ENCODE measurements around the gene TCL1B. TPM values are rescaled to one million over a fixed set of nuclear protein-coding genes. Genes with fewer than 3 reads are reported as not detected.

The TCL1B gene
- total and polyA plus RNA-seq, 4 donors = 0.19 TPM; not detected in 3

DNA sequence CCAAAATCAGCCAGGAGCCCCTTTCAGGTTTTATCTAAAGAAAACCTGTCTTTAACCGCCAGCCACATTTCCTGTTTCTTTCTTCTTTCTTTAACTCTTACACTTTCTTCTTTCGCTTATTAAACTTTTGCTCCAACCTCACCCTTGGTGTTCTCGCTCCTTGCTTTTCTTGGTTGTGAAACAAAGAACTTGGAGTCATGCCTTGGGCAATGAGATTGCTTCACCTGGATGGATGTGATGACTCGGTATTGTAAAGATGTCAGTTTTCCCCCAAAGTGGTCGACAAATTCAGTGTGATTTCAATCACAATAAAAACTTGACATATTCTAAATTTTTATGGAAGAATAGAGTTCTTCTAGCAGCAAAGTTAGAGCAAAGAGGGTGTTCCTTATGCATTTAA, 43.9 kb downstream of the TCL1B start:
- Histone ChIP-seq H3K36me3 (ENCODE audit: control insufficient read depth in 4 of 4, insufficient read depth in 3 of 4, low read depth in 1 of 4, low read length in 3 of 4) (no peaks in the 10 kb centered on the region), H3K27me3 (ENCODE audit: control insufficient read depth in 4 of 4, insufficient read depth in 4 of 4, low read length in 3 of 4) (peaks cover 0 to 3% (median 0%) of the 10 kb centered on the region in 4 donors), H3K27ac (ENCODE audit: low read depth in 1 of 2, low read length in 2 of 2) (no peak overlapping the region), H3K9ac (ENCODE audit: low read depth in 1 of 2, low read length in 2 of 2) (no peak overlapping the region), H3K4me1 (ENCODE audit: control insufficient read depth in 4 of 4, insufficient read depth in 4 of 4, low read length in 3 of 4) (no peaks in the 10 kb centered on the region), H3K9me3 (ENCODE audit: control insufficient read depth in 4 of 4, low read length in 3 of 4) (no peaks in the 10 kb centered on the region), H3K4me3 (ENCODE audit: low read depth in 1 of 3, low read length in 3 of 3) (no peak overlapping the region)
- TF ChIP-seq TAF1 (conservative IDR thresholded peaks at IDR 0.05) (no peak), EGR1 (IDR thresholded peaks at IDR 0.05; ENCODE audit: low read depth in 2 of 2) (no peak)
- TF ChIP-seq, protein P1, sequence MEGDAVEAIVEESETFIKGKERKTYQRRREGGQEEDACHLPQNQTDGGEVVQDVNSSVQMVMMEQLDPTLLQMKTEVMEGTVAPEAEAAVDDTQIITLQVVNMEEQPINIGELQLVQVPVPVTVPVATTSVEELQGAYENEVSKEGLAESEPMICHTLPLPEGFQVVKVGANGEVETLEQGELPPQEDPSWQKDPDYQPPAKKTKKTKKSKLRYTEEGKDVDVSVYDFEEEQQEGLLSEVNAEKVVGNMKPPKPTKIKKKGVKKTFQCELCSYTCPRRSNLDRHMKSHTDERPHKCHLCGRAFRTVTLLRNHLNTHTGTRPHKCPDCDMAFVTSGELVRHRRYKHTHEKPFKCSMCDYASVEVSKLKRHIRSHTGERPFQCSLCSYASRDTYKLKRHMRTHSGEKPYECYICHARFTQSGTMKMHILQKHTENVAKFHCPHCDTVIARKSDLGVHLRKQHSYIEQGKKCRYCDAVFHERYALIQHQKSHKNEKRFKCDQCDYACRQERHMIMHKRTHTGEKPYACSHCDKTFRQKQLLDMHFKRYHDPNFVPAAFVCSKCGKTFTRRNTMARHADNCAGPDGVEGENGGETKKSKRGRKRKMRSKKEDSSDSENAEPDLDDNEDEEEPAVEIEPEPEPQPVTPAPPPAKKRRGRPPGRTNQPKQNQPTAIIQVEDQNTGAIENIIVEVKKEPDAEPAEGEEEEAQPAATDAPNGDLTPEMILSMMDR (IDR thresholded peaks at IDR 0.05; ENCODE audit: low read depth, low read length, missing input control) = no peak
- DNase-seq (ENCODE audit: low spot score) = no peak
- 86% methylated on average over 5 of the region's 5 CpGs for WGBS

DNA sequence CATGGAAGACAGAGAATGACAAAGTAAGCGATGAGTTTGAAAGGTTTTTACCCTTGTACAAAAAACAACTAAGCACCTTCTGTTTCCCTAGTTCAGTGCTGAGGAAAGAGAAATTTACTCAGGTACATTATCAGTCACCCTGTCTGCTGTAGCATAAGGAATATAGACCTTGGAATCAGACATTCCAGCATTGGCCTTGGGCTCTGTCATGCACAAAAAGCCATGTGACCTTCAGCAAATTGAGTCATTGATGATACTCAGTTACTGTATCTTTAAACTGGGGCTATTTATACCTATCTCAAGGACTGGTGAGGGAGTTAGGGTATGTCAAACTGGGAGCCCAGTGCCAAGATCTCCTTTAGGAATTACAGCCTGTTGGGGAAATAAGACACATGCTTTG, 47.0 kb downstream of the TCL1B start:
- Histone ChIP-seq H3K4me3 (ENCODE audit: low read depth in 1 of 3, low read length in 3 of 3) (no peak overlapping the region), H3K9me3 (ENCODE audit: control insufficient read depth in 4 of 4, low read length in 3 of 4) (no peaks in the 10 kb centered on the region), H3K9ac (ENCODE audit: low read depth in 1 of 2, low read length in 2 of 2) (no peak overlapping the region), H3K36me3 (ENCODE audit: control insufficient read depth in 4 of 4, insufficient read depth in 3 of 4, low read depth in 1 of 4, low read length in 3 of 4) (no peaks in the 10 kb centered on the region), H3K27me3 (ENCODE audit: control insufficient read depth in 4 of 4, insufficient read depth in 4 of 4, low read length in 3 of 4) (peaks cover 0 to 5% (median 0%) of the 10 kb centered on the region in 4 donors), H3K27ac (ENCODE audit: low read depth in 1 of 2, low read length in 2 of 2) (no peak overlapping the region), H3K4me1 (ENCODE audit: control insufficient read depth in 4 of 4, insufficient read depth in 4 of 4, low read length in 3 of 4) (no peaks in the 10 kb centered on the region)
- TF ChIP-seq RAD21 (IDR thresholded peaks at IDR 0.05) = no peak
- TF ChIP-seq, protein P2, sequence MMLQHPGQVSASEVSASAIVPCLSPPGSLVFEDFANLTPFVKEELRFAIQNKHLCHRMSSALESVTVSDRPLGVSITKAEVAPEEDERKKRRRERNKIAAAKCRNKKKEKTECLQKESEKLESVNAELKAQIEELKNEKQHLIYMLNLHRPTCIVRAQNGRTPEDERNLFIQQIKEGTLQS (IDR thresholded peaks at IDR 0.05) = no peak
- TF ChIP-seq, protein P1 (IDR thresholded peaks at IDR 0.05; ENCODE audit: low read depth, low read length, missing input control) = no peak
- TF ChIP-seq, protein P3, sequence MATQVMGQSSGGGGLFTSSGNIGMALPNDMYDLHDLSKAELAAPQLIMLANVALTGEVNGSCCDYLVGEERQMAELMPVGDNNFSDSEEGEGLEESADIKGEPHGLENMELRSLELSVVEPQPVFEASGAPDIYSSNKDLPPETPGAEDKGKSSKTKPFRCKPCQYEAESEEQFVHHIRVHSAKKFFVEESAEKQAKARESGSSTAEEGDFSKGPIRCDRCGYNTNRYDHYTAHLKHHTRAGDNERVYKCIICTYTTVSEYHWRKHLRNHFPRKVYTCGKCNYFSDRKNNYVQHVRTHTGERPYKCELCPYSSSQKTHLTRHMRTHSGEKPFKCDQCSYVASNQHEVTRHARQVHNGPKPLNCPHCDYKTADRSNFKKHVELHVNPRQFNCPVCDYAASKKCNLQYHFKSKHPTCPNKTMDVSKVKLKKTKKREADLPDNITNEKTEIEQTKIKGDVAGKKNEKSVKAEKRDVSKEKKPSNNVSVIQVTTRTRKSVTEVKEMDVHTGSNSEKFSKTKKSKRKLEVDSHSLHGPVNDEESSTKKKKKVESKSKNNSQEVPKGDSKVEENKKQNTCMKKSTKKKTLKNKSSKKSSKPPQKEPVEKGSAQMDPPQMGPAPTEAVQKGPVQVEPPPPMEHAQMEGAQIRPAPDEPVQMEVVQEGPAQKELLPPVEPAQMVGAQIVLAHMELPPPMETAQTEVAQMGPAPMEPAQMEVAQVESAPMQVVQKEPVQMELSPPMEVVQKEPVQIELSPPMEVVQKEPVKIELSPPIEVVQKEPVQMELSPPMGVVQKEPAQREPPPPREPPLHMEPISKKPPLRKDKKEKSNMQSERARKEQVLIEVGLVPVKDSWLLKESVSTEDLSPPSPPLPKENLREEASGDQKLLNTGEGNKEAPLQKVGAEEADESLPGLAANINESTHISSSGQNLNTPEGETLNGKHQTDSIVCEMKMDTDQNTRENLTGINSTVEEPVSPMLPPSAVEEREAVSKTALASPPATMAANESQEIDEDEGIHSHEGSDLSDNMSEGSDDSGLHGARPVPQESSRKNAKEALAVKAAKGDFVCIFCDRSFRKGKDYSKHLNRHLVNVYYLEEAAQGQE (IDR thresholded peaks at IDR 0.05) = no peak
- no peak for TF ChIP-seq YY1 (IDR thresholded peaks at IDR 0.05)
- TF ChIP-seq FOXA1 (IDR thresholded peaks at IDR 0.05) = no peak
- no peak for TF ChIP-seq JUND (IDR thresholded peaks at IDR 0.05)
- TF ChIP-seq HNF4A (conservative IDR thresholded peaks at IDR 0.05) = no peak
- TF ChIP-seq, protein P4, sequence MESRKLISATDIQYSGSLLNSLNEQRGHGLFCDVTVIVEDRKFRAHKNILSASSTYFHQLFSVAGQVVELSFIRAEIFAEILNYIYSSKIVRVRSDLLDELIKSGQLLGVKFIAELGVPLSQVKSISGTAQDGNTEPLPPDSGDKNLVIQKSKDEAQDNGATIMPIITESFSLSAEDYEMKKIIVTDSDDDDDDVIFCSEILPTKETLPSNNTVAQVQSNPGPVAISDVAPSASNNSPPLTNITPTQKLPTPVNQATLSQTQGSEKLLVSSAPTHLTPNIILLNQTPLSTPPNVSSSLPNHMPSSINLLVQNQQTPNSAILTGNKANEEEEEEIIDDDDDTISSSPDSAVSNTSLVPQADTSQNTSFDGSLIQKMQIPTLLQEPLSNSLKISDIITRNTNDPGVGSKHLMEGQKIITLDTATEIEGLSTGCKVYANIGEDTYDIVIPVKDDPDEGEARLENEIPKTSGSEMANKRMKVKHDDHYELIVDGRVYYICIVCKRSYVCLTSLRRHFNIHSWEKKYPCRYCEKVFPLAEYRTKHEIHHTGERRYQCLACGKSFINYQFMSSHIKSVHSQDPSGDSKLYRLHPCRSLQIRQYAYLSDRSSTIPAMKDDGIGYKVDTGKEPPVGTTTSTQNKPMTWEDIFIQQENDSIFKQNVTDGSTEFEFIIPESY (IDR thresholded peaks at IDR 0.05) = no peak
- no peak for TF ChIP-seq NR2F2 (IDR thresholded peaks at IDR 0.05)
- TF ChIP-seq GABPA (IDR thresholded peaks at IDR 0.05 in 1 of 2, conservative IDR thresholded peaks at IDR 0.05 in 1 of 2) = no peak
- TF ChIP-seq HNF4G (IDR thresholded peaks at IDR 0.05) = no peak
- TF ChIP-seq SP1 (IDR thresholded peaks at IDR 0.05) = no peak
- no peak for TF ChIP-seq FOXA2 (IDR thresholded peaks at IDR 0.05)
- TF ChIP-seq RXRA (IDR thresholded peaks at IDR 0.05) = no peak
- no peak for TF ChIP-seq TAF1 (conservative IDR thresholded peaks at IDR 0.05)
- TF ChIP-seq EGR1 (IDR thresholded peaks at IDR 0.05; ENCODE audit: low read depth in 2 of 2) = no peak
- TF ChIP-seq, protein P5, sequence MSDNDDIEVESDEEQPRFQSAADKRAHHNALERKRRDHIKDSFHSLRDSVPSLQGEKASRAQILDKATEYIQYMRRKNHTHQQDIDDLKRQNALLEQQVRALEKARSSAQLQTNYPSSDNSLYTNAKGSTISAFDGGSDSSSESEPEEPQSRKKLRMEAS (IDR thresholded peaks at IDR 0.05) = no peak
- 88% methylated on average over 1 of the region's 1 CpG for WGBS
- DNase-seq (ENCODE audit: low spot score) = no peak

All from liver (tissue), 9 donors.